GM23338 (cell line): ENCODE data around the gene PDLIM5. TPM values are rescaled to one million over a fixed set of nuclear protein-coding genes. Genes with fewer than 3 reads are reported as not detected.
A peak's percentile ranks its signal among the peaks of the same experiment; 100 is the strongest.

Source experiments
- ATAC-seq: fragments of 200-7000 bp; cut with Tn5 transposase; 3 replicates; pipeline ENCODE4 v1.9.1; 2020
- DNase-seq: peaks from one replicate; pipeline ENCODE4 v3.0.0-alpha.2; 2015; ENCODE audit warnings: low spot score
- H2AFZ ChIP-seq: fragments of 200-600 bp; sonication (generic); 2 replicates; pipeline ENCODE4 v1.8.0; 2016; ENCODE audit warnings: antibody characterized with exemption, mild to moderate bottlenecking, moderate library complexity
- H3F3A ChIP-seq: fragments of 200-600 bp; sonication (generic); replicated peaks from 2 replicates; pipeline ENCODE4 v1.8.0; 2017; ENCODE audit warnings: antibody characterized with exemption, mixed run types, low read depth
- H3K27ac ChIP-seq: fragments of 200-600 bp; sonication (generic); 2 replicates; pipeline ENCODE4 v1.6.1; 2016; ENCODE audit warnings: low read depth
- H3K27me3 ChIP-seq: fragments of 200-600 bp; sonication (generic); 2 replicates; pipeline ENCODE4 v1.8.0; 2016; ENCODE audit warnings: mild to moderate bottlenecking, mixed run types, moderate library complexity; ENCODE audit not compliant: insufficient read depth
- H3K36me3 ChIP-seq: fragments of 200-600 bp; sonication (generic); 2 replicates; pipeline ENCODE4 v1.8.0; 2016; ENCODE audit warnings: mild to moderate bottlenecking; ENCODE audit not compliant: insufficient read depth
- H3K4me1 ChIP-seq: fragments of 200-600 bp; sonication (generic); 2 replicates; pipeline ENCODE4 v1.8.0; 2016; ENCODE audit warnings: mild to moderate bottlenecking, moderate library complexity; ENCODE audit not compliant: insufficient read depth
- H3K4me2 ChIP-seq: fragments of 200-600 bp; sonication (generic); 2 replicates; pipeline ENCODE4 v1.7.1; 2017; ENCODE audit warnings: mixed run types
- H3K4me3 ChIP-seq: fragments of 200-600 bp; sonication (generic); 2 replicates; pipeline ENCODE4 v1.6.1; 2016; ENCODE audit warnings: mixed run types
- H3K79me2 ChIP-seq: fragments of 200-600 bp; sonication (generic); replicated peaks from 2 replicates; pipeline ENCODE4 v1.8.0; 2017; ENCODE audit warnings: mild to moderate bottlenecking; ENCODE audit not compliant: insufficient read depth
- H3K9me2 ChIP-seq: fragments of 200-600 bp; sonication (generic); 2 replicates; pipeline ENCODE4 v1.8.0; 2017; ENCODE audit not compliant: insufficient read depth
- H4K20me1 ChIP-seq: fragments of 200-600 bp; sonication (generic); replicated peaks from 2 replicates; pipeline ENCODE4 v1.8.0; 2017; ENCODE audit warnings: mild to moderate bottlenecking; ENCODE audit not compliant: insufficient read depth
- H3K27ac Mint-ChIP-seq: 2 replicates; pipeline ENCODE4 v1.8.0; 2020; ENCODE audit warnings: inconsistent platforms, mild to moderate bottlenecking, moderate library complexity, mixed read lengths
- H3K27me3 Mint-ChIP-seq: 3 replicates; pipeline ENCODE4 v1.8.0; 2022; ENCODE audit warnings: low read depth, mild to moderate bottlenecking, moderate library complexity, mixed read lengths, inconsistent platforms; ENCODE audit not compliant: insufficient read depth, poor library complexity
- H3K36me3 Mint-ChIP-seq: 3 replicates; pipeline ENCODE4 v1.8.0; 2021; ENCODE audit warnings: low read depth, mild to moderate bottlenecking, inconsistent platforms, moderate library complexity, mixed read lengths
- H3K4me1 Mint-ChIP-seq: 3 replicates; pipeline ENCODE4 v1.8.0; 2020; ENCODE audit warnings: mild to moderate bottlenecking, inconsistent platforms, mixed read lengths
- H3K4me3 Mint-ChIP-seq: 3 replicates; pipeline ENCODE4 v1.8.0; 2021; ENCODE audit warnings: moderate library complexity, mild to moderate bottlenecking, inconsistent platforms, mixed read lengths
- H3K9me3 Mint-ChIP-seq: 3 replicates; pipeline ENCODE4 v1.8.0; 2020; ENCODE audit warnings: moderate library complexity, mild to moderate bottlenecking, inconsistent platforms, mixed read lengths
- EZH2 ChIP-seq: fragments of 200-600 bp; sonication (generic); IDR thresholded peaks from one replicate; pipeline ENCODE4 v1.8.0; 2017; ENCODE audit warnings: antibody characterized with exemption, mild to moderate bottlenecking, low read depth; ENCODE audit not compliant: unreplicated experiment
- POLR2AphosphoS5 ChIP-seq: IDR thresholded peaks from 2 replicates; pipeline ENCODE4 v1.6.1; 2016; ENCODE audit warnings: antibody characterized with exemption, low read depth
- STAT1 ChIP-seq: IDR thresholded peaks from one replicate; pipeline ENCODE4 v1.6.1; 2016; ENCODE audit warnings: antibody characterized with exemption; ENCODE audit not compliant: unreplicated experiment
- ZNF114 ChIP-seq: fragments of 250-450 bp; sonication (Bioruptor Pico); IDR thresholded peaks from 2 replicates; pipeline ENCODE4 v1.5.0; 2020; ENCODE audit warnings: mild to moderate bottlenecking, moderate library complexity
- polyA plus RNA-seq: library from polyadenylated mRNA; unstranded; fragments of >200 nt; fragmentation: Nextera tagmentation; extraction: Ambion mirVana; gene quantifications from 2 replicates; pipeline ENCODE4 v1.2.1, GENCODE V29; 2016
- total RNA-seq: library from RNA; depleted of rRNA; stranded (reverse); fragments of >200 nt; shearing (Covaris generic); gene quantifications from 2 replicates; pipeline ENCODE4 v1.2.3, GENCODE V29; 2014
- TF ChIP-seq, protein P1 (sequence below), 2 experiments: fragments of 200-600 bp in 1 of 2; sonication (generic) in 1 of 2; conservative IDR thresholded peaks; 2 replicates each; pipeline versions ENCODE4 v1.5.1 to v1.6.1; 2016 to 2017; ENCODE audit warnings: antibody characterized with exemption in 2 of 2, low read depth in 2 of 2, mild to moderate bottlenecking in 2 of 2, moderate library complexity in 1 of 2
- TF ChIP-seq, protein P2 (sequence below): IDR thresholded peaks from one replicate; pipeline ENCODE4 v1.6.1; 2018; ENCODE audit warnings: antibody characterized with exemption; ENCODE audit not compliant: unreplicated experiment

Gene PDLIM5
- total and polyA plus RNA-seq, 2 experiments from 2014 or later, result 45.2 to 53.0 TPM

DNA sequence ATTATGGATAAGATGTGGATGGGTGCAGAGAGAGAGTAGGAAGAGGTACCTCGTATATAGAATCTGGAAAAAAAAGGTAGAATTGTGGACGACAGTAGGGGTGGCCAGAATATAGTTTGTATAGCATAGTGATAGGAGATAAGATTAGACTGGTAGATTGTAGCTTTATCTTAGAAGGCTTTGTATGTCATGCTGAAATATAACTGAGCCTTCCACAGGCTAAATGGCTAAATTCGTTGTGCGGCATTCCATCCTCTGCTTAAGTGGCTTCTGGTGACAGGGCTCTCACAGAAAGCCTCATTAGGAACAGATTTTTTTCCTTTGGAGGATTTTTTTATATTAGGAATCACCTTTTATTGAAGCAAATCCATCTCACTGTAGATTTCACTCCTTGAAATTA is 163.7 kb downstream of the PDLIM5 start:
- Histone ChIP-seq H3K27me3 (no peaks in the 10 kb centered on the region), H3K4me1 (no peaks in the 10 kb centered on the region), H3K27ac (no peak overlapping the region), H3K4me3 (no peak overlapping the region), H3K9me2 (no peaks in the 10 kb centered on the region), H3K36me3 (no peaks in the 10 kb centered on the region), H2AFZ (no peak overlapping the region), H3K79me2 (no peaks in the 10 kb centered on the region), H3F3A (no peaks in the 10 kb centered on the region), H4K20me1 (no peaks in the 10 kb centered on the region), H3K4me2 (no peak overlapping the region)
- Mint-ChIP-seq H3K27me3 (no peaks in the 10 kb centered on the region), H3K36me3 (no peaks in the 10 kb centered on the region), H3K9me3 (no peaks in the 10 kb centered on the region), H3K27ac (no peak overlapping the region), H3K4me3 (no peak overlapping the region), H3K4me1 (no peaks in the 10 kb centered on the region)
- DNase-seq (no peak), ATAC-seq (no peak)
- TF ChIP-seq STAT1 (no peak), POLR2AphosphoS5 (no peak), EZH2 (no peak), ZNF114 (no peak)
- TF ChIP-seq, protein P1, sequence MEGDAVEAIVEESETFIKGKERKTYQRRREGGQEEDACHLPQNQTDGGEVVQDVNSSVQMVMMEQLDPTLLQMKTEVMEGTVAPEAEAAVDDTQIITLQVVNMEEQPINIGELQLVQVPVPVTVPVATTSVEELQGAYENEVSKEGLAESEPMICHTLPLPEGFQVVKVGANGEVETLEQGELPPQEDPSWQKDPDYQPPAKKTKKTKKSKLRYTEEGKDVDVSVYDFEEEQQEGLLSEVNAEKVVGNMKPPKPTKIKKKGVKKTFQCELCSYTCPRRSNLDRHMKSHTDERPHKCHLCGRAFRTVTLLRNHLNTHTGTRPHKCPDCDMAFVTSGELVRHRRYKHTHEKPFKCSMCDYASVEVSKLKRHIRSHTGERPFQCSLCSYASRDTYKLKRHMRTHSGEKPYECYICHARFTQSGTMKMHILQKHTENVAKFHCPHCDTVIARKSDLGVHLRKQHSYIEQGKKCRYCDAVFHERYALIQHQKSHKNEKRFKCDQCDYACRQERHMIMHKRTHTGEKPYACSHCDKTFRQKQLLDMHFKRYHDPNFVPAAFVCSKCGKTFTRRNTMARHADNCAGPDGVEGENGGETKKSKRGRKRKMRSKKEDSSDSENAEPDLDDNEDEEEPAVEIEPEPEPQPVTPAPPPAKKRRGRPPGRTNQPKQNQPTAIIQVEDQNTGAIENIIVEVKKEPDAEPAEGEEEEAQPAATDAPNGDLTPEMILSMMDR (conservative IDR thresholded peaks at IDR 0.05; ENCODE audit: low read depth in 2 of 2), result no peak

DNA sequence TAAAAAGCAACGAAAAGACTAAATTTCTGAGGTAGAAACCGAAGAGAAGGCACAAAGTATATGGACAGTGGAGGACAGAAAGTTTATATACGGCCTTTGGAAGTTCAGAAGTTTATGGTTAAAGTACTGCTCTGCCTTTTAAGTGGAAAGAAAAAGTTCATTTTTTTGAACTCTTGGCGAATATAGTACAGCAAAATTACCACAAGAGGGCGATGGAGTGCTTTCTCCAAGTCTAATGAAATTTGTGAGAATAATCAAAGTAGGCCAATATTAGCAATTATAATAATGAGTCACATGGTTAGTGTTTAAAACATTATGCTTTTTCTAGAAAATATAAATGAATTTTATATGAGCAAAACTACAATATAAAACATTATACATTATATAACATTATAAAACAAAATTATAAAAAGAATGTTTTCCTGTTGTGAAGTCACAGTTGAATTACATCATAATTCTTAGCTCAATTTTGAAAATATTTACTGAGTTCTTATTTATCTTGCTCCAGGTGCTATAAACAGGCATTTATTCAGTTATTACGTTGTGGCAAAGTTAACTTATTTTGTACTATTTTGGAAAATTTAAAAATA is 169.8 kb downstream of the PDLIM5 start:
- H3K9me3 Mint-ChIP-seq, result no peaks in the 10 kb centered on the region
- Histone ChIP-seq H3K27me3 (no peaks in the 10 kb centered on the region), H3K4me3 (no peak overlapping the region), H4K20me1 (no peaks in the 10 kb centered on the region), H3K4me2 (no peak overlapping the region), H3F3A (no peaks in the 10 kb centered on the region), H3K27ac (no peak overlapping the region), H3K36me3 (no peaks in the 10 kb centered on the region), H3K4me1 (no peaks in the 10 kb centered on the region), H3K79me2 (no peaks in the 10 kb centered on the region), H3K9me2 (no peaks in the 10 kb centered on the region), H2AFZ (no peak overlapping the region)
- peak; percentile 62 for DNase-seq
- TF ChIP-seq, protein P2, sequence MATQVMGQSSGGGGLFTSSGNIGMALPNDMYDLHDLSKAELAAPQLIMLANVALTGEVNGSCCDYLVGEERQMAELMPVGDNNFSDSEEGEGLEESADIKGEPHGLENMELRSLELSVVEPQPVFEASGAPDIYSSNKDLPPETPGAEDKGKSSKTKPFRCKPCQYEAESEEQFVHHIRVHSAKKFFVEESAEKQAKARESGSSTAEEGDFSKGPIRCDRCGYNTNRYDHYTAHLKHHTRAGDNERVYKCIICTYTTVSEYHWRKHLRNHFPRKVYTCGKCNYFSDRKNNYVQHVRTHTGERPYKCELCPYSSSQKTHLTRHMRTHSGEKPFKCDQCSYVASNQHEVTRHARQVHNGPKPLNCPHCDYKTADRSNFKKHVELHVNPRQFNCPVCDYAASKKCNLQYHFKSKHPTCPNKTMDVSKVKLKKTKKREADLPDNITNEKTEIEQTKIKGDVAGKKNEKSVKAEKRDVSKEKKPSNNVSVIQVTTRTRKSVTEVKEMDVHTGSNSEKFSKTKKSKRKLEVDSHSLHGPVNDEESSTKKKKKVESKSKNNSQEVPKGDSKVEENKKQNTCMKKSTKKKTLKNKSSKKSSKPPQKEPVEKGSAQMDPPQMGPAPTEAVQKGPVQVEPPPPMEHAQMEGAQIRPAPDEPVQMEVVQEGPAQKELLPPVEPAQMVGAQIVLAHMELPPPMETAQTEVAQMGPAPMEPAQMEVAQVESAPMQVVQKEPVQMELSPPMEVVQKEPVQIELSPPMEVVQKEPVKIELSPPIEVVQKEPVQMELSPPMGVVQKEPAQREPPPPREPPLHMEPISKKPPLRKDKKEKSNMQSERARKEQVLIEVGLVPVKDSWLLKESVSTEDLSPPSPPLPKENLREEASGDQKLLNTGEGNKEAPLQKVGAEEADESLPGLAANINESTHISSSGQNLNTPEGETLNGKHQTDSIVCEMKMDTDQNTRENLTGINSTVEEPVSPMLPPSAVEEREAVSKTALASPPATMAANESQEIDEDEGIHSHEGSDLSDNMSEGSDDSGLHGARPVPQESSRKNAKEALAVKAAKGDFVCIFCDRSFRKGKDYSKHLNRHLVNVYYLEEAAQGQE, result no peak
- TF ChIP-seq, protein P1 (conservative IDR thresholded peaks at IDR 0.05; ENCODE audit: low read depth in 2 of 2), result peak; percentile 67 to 88
- no peaks in the 10 kb centered on the region for H3K36me3 Mint-ChIP-seq
- ATAC-seq, result no peak
- H3K27me3 Mint-ChIP-seq, result peaks cover 3% of the 10 kb centered on the region
- H3K4me3 Mint-ChIP-seq, result no peak overlapping the region
- no peaks in the 10 kb centered on the region for H3K4me1 Mint-ChIP-seq
- no peak overlapping the region for H3K27ac Mint-ChIP-seq
